ENCODE data around the gene SLIT3.

DNA sequence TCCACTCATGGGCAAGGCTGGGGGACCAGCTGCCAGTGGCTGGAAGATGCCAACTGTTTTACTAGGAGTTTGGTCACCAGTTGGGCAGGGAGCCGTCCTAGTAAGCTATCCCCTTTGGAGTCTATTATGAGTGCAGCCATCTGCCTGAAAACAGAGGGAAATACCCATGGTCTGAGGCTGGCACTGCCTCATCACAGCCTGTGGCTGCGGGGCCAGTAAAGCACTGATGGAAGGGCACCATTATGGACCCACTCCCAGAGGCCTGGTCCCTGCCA is 534.6 kb downstream of the SLIT3 start:
- TF ChIP-seq, protein P1, sequence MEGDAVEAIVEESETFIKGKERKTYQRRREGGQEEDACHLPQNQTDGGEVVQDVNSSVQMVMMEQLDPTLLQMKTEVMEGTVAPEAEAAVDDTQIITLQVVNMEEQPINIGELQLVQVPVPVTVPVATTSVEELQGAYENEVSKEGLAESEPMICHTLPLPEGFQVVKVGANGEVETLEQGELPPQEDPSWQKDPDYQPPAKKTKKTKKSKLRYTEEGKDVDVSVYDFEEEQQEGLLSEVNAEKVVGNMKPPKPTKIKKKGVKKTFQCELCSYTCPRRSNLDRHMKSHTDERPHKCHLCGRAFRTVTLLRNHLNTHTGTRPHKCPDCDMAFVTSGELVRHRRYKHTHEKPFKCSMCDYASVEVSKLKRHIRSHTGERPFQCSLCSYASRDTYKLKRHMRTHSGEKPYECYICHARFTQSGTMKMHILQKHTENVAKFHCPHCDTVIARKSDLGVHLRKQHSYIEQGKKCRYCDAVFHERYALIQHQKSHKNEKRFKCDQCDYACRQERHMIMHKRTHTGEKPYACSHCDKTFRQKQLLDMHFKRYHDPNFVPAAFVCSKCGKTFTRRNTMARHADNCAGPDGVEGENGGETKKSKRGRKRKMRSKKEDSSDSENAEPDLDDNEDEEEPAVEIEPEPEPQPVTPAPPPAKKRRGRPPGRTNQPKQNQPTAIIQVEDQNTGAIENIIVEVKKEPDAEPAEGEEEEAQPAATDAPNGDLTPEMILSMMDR (IDR thresholded peaks at IDR 0.05; ENCODE audit: low read depth, low read length) = no peak
- no peak for TF ChIP-seq EZH2phosphoT487 (IDR thresholded peaks at IDR 0.05; ENCODE audit: low read depth)
